Measurements from ENCODE around the gene COMP. TPM values are rescaled to one million over a fixed set of nuclear protein-coding genes. Genes with fewer than 3 reads are reported as not detected.

Gene COMP
- polyA plus RNA-seq, 6 donors from 2014 or later, result 0.36 TPM; not detected in 5

- no peaks in the 10 kb centered on the region for H3K27me3 Mint-ChIP-seq
- H3K4me3 Mint-ChIP-seq, result no peak overlapping the region
- H3K9me3 Mint-ChIP-seq, result peaks cover 0 to 2% (median 0%) of the 10 kb centered on the region in 7 donors
- no peak overlapping the region for H3K27ac Mint-ChIP-seq
- ATAC-seq (ENCODE audit: low read depth in 2 of 2), result no peak
- H3K36me3 Mint-ChIP-seq, result peaks cover 6 to 14% of the 10 kb centered on the region in 2 donors
- H3K4me1 Mint-ChIP-seq, result no peaks in the 10 kb centered on the region
- DNase-seq, result no peak
These were observed 36.6 kb downstream of the COMP start for GRCh38 chr19:18754501-18754900.

- H3K4me1 Mint-ChIP-seq, result no peaks in the 10 kb centered on the region
- no peaks in the 10 kb centered on the region for H3K27me3 Mint-ChIP-seq
- peaks cover 6 to 14% of the 10 kb centered on the region in 2 donors for H3K36me3 Mint-ChIP-seq
- ATAC-seq (ENCODE audit: low read depth in 2 of 2), result no peak
- no peak for DNase-seq
- H3K27ac Mint-ChIP-seq, result no peak overlapping the region
- H3K9me3 Mint-ChIP-seq, result peaks cover 0 to 2% (median 0%) of the 10 kb centered on the region in 7 donors
- no peak overlapping the region for H3K4me3 Mint-ChIP-seq
These were observed 39.5 kb downstream of the COMP start for GRCh38 chr19:18751571-18751970.

GRCh38 chr19:18750295-18750970 lies 40.7 kb downstream of the COMP start:
- H3K9me3 Mint-ChIP-seq, result peaks cover 0 to 2% (median 0%) of the 10 kb centered on the region in 7 donors
- peak overlapping the region in 1 of 6 donors; percentile 71 for H3K27ac Mint-ChIP-seq
- H3K36me3 Mint-ChIP-seq, result peaks cover 6 to 14% of the 10 kb centered on the region in 2 donors

GRCh38 chr19:18749362-18750231 lies 41.5 kb downstream of the COMP start:
- ATAC-seq (ENCODE audit: low read depth in 2 of 2), result no peak
- H3K36me3 Mint-ChIP-seq, result peaks cover 6 to 14% of the 10 kb centered on the region in 2 donors
- H3K27me3 Mint-ChIP-seq, result no peaks in the 10 kb centered on the region
- no peaks in the 10 kb centered on the region for H3K4me1 Mint-ChIP-seq
- H3K9me3 Mint-ChIP-seq, result peaks cover 0 to 2% (median 0%) of the 10 kb centered on the region in 7 donors
- H3K27ac Mint-ChIP-seq, result no peak overlapping the region
- no peak overlapping the region for H3K4me3 Mint-ChIP-seq
- no peak for DNase-seq

More at GRCh38 chr19:18750295-18750970, 40.7 kb downstream of the COMP start:
- ATAC-seq (ENCODE audit: low read depth in 2 of 2) (no peak), DNase-seq (no peak)
- no peaks in the 10 kb centered on the region for H3K27me3 Mint-ChIP-seq
- no peaks in the 10 kb centered on the region for H3K4me1 Mint-ChIP-seq
- H3K4me3 Mint-ChIP-seq, result peak overlapping the region in 1 of 8 donors; percentile 18

GRCh38 chr19:18746401-18747325 lies 44.4 kb downstream of the COMP start:
- DNase-seq (no peak), ATAC-seq (ENCODE audit: low read depth in 2 of 2) (no peak)
- H3K4me3 Mint-ChIP-seq, result no peak overlapping the region
- H3K27ac Mint-ChIP-seq, result no peak overlapping the region
- H3K36me3 Mint-ChIP-seq, result peaks cover 0 to 8% of the 10 kb centered on the region in 2 donors
- no peaks in the 10 kb centered on the region for H3K9me3 Mint-ChIP-seq
- H3K27me3 Mint-ChIP-seq, result no peaks in the 10 kb centered on the region
- peaks cover 0 to 4% (median 0%) of the 10 kb centered on the region in 3 donors for H3K4me1 Mint-ChIP-seq

GRCh38 chr19:18745931-18746330 lies 45.2 kb downstream of the COMP start:
- Mint-ChIP-seq H3K27me3 (no peaks in the 10 kb centered on the region), H3K4me1 (peaks cover 0 to 4% (median 0%) of the 10 kb centered on the region in 3 donors), H3K4me3 (peak overlapping the region in 1 of 8 donors; percentile 9), H3K9me3 (no peaks in the 10 kb centered on the region), H3K36me3 (peaks cover 0 to 8% of the 10 kb centered on the region in 2 donors), H3K27ac (no peak overlapping the region)
- DNase-seq (no peak), ATAC-seq (ENCODE audit: low read depth in 2 of 2) (no peak)

- Mint-ChIP-seq H3K27me3 (no peaks in the 10 kb centered on the region), H3K27ac (peak overlapping the region in 1 of 6 donors; percentile 62), H3K36me3 (peaks cover 0 to under 1% of the 10 kb centered on the region in 2 donors), H3K4me1 (peaks cover 0 to 4% (median 0%) of the 10 kb centered on the region in 3 donors), H3K4me3 (no peak overlapping the region), H3K9me3 (no peaks in the 10 kb centered on the region)
- ATAC-seq (ENCODE audit: low read depth in 2 of 2), result no peak
- DNase-seq, result no peak
These were observed 45.9 kb downstream of the COMP start for GRCh38 chr19:18745012-18745735.

- H3K4me3 Mint-ChIP-seq, result no peak overlapping the region
- H3K27me3 Mint-ChIP-seq, result no peaks in the 10 kb centered on the region
- no peak overlapping the region for H3K27ac Mint-ChIP-seq
- ATAC-seq (ENCODE audit: low read depth in 2 of 2) (no peak), DNase-seq (no peak)
- H3K9me3 Mint-ChIP-seq, result no peaks in the 10 kb centered on the region
- H3K4me1 Mint-ChIP-seq, result peaks cover 0 to 4% (median 0%) of the 10 kb centered on the region in 3 donors
- H3K36me3 Mint-ChIP-seq, result no peaks in the 10 kb centered on the region
These were observed 47.2 kb downstream of the COMP start for GRCh38 chr19:18743784-18744418.

- no peaks in the 10 kb centered on the region for H3K36me3 Mint-ChIP-seq
- H3K4me1 Mint-ChIP-seq, result peaks cover 0 to 4% (median 0%) of the 10 kb centered on the region in 3 donors
- H3K9me3 Mint-ChIP-seq, result no peaks in the 10 kb centered on the region
- no peak for DNase-seq
- no peak for ATAC-seq (ENCODE audit: low read depth in 2 of 2)
- H3K27ac Mint-ChIP-seq, result no peak overlapping the region
- H3K4me3 Mint-ChIP-seq, result no peak overlapping the region
- no peaks in the 10 kb centered on the region for H3K27me3 Mint-ChIP-seq
These were observed 48.0 kb downstream of the COMP start for GRCh38 chr19:18742838-18743783.

- Mint-ChIP-seq H3K9me3 (no peaks in the 10 kb centered on the region), H3K4me3 (no peak overlapping the region), H3K27ac (no peak overlapping the region), H3K27me3 (no peaks in the 10 kb centered on the region), H3K4me1 (peaks cover 0 to 5% (median 4%) of the 10 kb centered on the region in 3 donors), H3K36me3 (no peaks in the 10 kb centered on the region)
- DNase-seq (no peak), ATAC-seq (ENCODE audit: low read depth in 2 of 2) (no peak)
These were observed 48.8 kb downstream of the COMP start for GRCh38 chr19:18742324-18742723.

Data from naive B cell (primary cell).